HepG2 (cell line): ENCODE measurements around the gene KLF7. TPM values are rescaled to one million over a fixed set of nuclear protein-coding genes. Genes with fewer than 3 reads are reported as not detected.

Experiments
- ATAC-seq: fragments of 200-7000 bp; cut with Tn5 transposase; 3 replicates; pipeline ENCODE4 v1.9.1; 2020; ENCODE audit warnings: mild to moderate bottlenecking, moderate library complexity
- BruUV-seq: library from RNA; stranded (reverse); fragments of 400-500 nt; replicated peaks from 2 replicates; lab custom pipeline; 2021; lab: Mats Ljungman, UMichigan
- CTCF ChIA-PET: fragments of 300-600 bp; formaldehyde crosslinking; extraction: SDS; loops from one replicate; lab custom pipeline; 2021; ENCODE audit warnings: low total read pairs, inconsistent platforms, low intra/inter-chr PET ratio; lab: Yijun Ruan, JAX
- POLR2A ChIA-PET: fragments of 350-600 bp; sonication (Branson Sonifier 250); formaldehyde crosslinking; loops from one replicate; lab custom pipeline; 2020; ENCODE audit warnings: antibody characterized with exemption, inconsistent platforms; lab: Yijun Ruan, JAX
- DNase-seq: peaks from one replicate; pipeline ENCODE4 v3.0.0-alpha.2; 2015; ENCODE audit warnings: low spot score
- FAIRE-seq: peaks from 3 replicates; lab custom pipeline; 2011; peaks lifted over from hg19 to GRCh38; lab: Jason Lieb, UNC
- H2AFZ ChIP-seq: one replicate; pipeline ENCODE4 v1.6.1; 2011; ENCODE audit warnings: low read length, inconsistent platforms
- H3K27ac ChIP-seq: fragments of 300-600 bp; 3 replicates; pipeline ENCODE4 v1.8.0; 2011; ENCODE audit warnings: mixed run types, mild to moderate bottlenecking, mixed read lengths, low read length, inconsistent platforms; ENCODE audit not compliant: insufficient read depth; ENCODE audit errors: extremely low read length
- H3K27me3 ChIP-seq, 2 experiments: fragments of 200-600 bp in 1 of 2; 2 replicates in 1 of 2; 3 replicates in 1 of 2; pipeline versions ENCODE4 v1.6.0 to v1.8.0; 2011; ENCODE audit warnings: low read length in 2 of 2, mild to moderate bottlenecking in 2 of 2, moderate library complexity in 2 of 2, inconsistent platforms in 1 of 2; ENCODE audit not compliant: insufficient read depth in 2 of 2, control insufficient read depth in 1 of 2
- H3K36me3 ChIP-seq, 2 experiments: fragments of 200-600 bp in 1 of 2; replicated peaks in 1 of 2; 2 replicates in 1 of 2; 3 replicates in 1 of 2; pipeline versions ENCODE4 v1.5.1 to v1.8.0; 2011; ENCODE audit warnings: low read length in 2 of 2, inconsistent platforms in 1 of 2; ENCODE audit not compliant: insufficient read depth in 2 of 2, control insufficient read depth in 1 of 2
- H3K4me1 ChIP-seq: 2 replicates; pipeline ENCODE4 v1.5.1; 2012; ENCODE audit warnings: low read length, inconsistent platforms; ENCODE audit not compliant: insufficient read depth
- H3K4me2 ChIP-seq: 2 replicates; pipeline ENCODE4 v1.6.0; 2011; ENCODE audit warnings: low read depth, low read length, inconsistent platforms
- H3K4me3 ChIP-seq, 3 experiments: fragments of 200-600 bp in 1 of 3; sonication (generic), shearing (Covaris generic) in 1 of 3; replicated peaks in 1 of 3; 2 replicates each; pipeline ENCODE4 v1.5.1; 2011 to 2016; ENCODE audit warnings: low read length in 3 of 3, inconsistent platforms in 2 of 3, low read depth in 2 of 3, mild to moderate bottlenecking in 2 of 3, control low read depth in 1 of 3, mixed read lengths in 1 of 3; ENCODE audit not compliant: insufficient read depth in 1 of 3
- H3K79me2 ChIP-seq: one replicate; pipeline ENCODE4 v1.6.1; 2011; ENCODE audit warnings: low read length, inconsistent platforms; ENCODE audit not compliant: insufficient read depth
- H3K9ac ChIP-seq: 2 replicates; pipeline ENCODE4 v1.6.0; 2011; ENCODE audit warnings: mild to moderate bottlenecking, low read depth, low read length, inconsistent platforms; ENCODE audit not compliant: insufficient read depth
- H3K9me3 ChIP-seq: 2 replicates; pipeline ENCODE4 v1.5.1; 2012; ENCODE audit warnings: mild to moderate bottlenecking, low read length
- H4K20me1 ChIP-seq: 2 replicates; pipeline ENCODE4 v1.6.0; 2011; ENCODE audit warnings: inconsistent platforms, mild to moderate bottlenecking, low read length, moderate library complexity; ENCODE audit not compliant: insufficient read depth
- ARHGAP35 ChIP-seq: sonication (generic); formaldehyde crosslinking; IDR thresholded peaks from 2 replicates; pipeline ENCODE4 v1.9.0; 2022; ENCODE audit warnings: mild to moderate bottlenecking, inconsistent platforms, moderate library complexity, missing genetic modification reagents, borderline replicate concordance
- DNMT3B ChIP-seq: conservative IDR thresholded peaks from 2 replicates; pipeline ENCODE4 v1.6.1; 2016; ENCODE audit warnings: missing biosample characterization, control low read depth
- ELF3 ChIP-seq: IDR thresholded peaks from 2 replicates; pipeline ENCODE4 v1.6.1; 2016; ENCODE audit warnings: missing genetic modification reagents, missing compliant biosample characterization
- GABPA ChIP-seq, 2 experiments: IDR thresholded peaks; 2 replicates each; pipeline ENCODE4 v1.6.1; 2011 to 2016; ENCODE audit warnings: low read depth in 2 of 2, low read length in 1 of 2, missing biosample characterization in 1 of 2, missing genetic modification characterization in 1 of 2
- HNF4G ChIP-seq, 2 experiments: sonication (generic) in 1 of 2; formaldehyde crosslinking in 1 of 2; IDR thresholded peaks; 2 replicates each; pipeline versions ENCODE4 v1.4.0 to v1.6.1; 2011 to 2020; ENCODE audit warnings: borderline replicate concordance in 2 of 2, low read depth in 2 of 2, mild to moderate bottlenecking in 2 of 2, low read length in 1 of 2, missing genetic modification reagents in 1 of 2, moderate library complexity in 1 of 2
- HNRNPL ChIP-seq: fragments of 200-400 bp; formaldehyde crosslinking; IDR thresholded peaks from 2 replicates; pipeline ENCODE4 v1.6.1; 2017; ENCODE audit warnings: mild to moderate bottlenecking, low read depth, low read length
- MED1 ChIP-seq: sonication (generic); formaldehyde crosslinking; IDR thresholded peaks from 2 replicates; pipeline ENCODE4 v1.4.0; 2020; ENCODE audit warnings: missing genetic modification reagents
- PBX2 ChIP-seq: IDR thresholded peaks from 2 replicates; pipeline ENCODE4 v1.6.1; 2016; ENCODE audit warnings: control low read depth
- RFX3 ChIP-seq: IDR thresholded peaks from 2 replicates; pipeline ENCODE4 v1.6.1; 2016; ENCODE audit warnings: missing biosample characterization, missing genetic modification reagents
- TEAD3 ChIP-seq: optimal IDR thresholded peaks from 2 replicates; pipeline ENCODE3; 2016; ENCODE audit warnings: borderline replicate concordance
- ZNF124 ChIP-seq: sonication (generic); formaldehyde crosslinking; IDR thresholded peaks from 2 replicates; pipeline ENCODE4 v1.4.0; 2020; ENCODE audit warnings: missing genetic modification reagents
- ZNF207 ChIP-seq: fragments of 450-650 bp; IDR thresholded peaks from 2 replicates; pipeline ENCODE4 v1.6.1; 2016; ENCODE audit warnings: antibody characterized with exemption, borderline replicate concordance
- ZNF337 ChIP-seq: sonication (generic); formaldehyde crosslinking; IDR thresholded peaks from 2 replicates; pipeline ENCODE4 v1.5.1; 2020; ENCODE audit warnings: missing genetic modification reagents, low read depth, mild to moderate bottlenecking, borderline replicate concordance
- ZNF557 ChIP-seq: sonication (generic); formaldehyde crosslinking; IDR thresholded peaks from 2 replicates; pipeline ENCODE4 v1.4.0; 2020; ENCODE audit warnings: missing genetic modification reagents
- ZNF83 ChIP-seq: sonication (generic); formaldehyde crosslinking; IDR thresholded peaks from 2 replicates; pipeline ENCODE4 v1.4.0; 2020; ENCODE audit warnings: missing genetic modification reagents, mild to moderate bottlenecking, borderline replicate concordance
- WGBS: methylation state at CpG from one replicate; pipeline ENCODE4 v1.1.6; 2017; ENCODE audit warnings: low lambda C conversion rate; 5-methylcytosine and 5-hydroxymethylcytosine counted together
- in situ Hi-C: cut with HindIII; loops from 2 replicates; pipeline ENCODE4 v1.10.0; 2017; ENCODE audit warnings: low pct_unique_long_range_greater_than_20kb; ENCODE audit not compliant: extremely low pct_ligation_motif_present
- intact Hi-C: fragments of 100-400 bp; cut with micrococcal nuclease; formaldehyde crosslinking; loops from one replicate; pipeline ENCODE4 v1.10.0; 2022; ENCODE audit not compliant: unreplicated experiment
- polyA plus RNA-seq, 8 experiments: library from polyadenylated mRNA; depleted of rRNA in 3 of 8; stranded (reverse) in 7 of 8; unstranded in 1 of 8; fragments of >200 nt; fragmentation: Illumina TruSeq in 4 of 8; extraction: Trizol in 4 of 8; gene quantifications; 2 replicates each; pipeline versions ENCODE4 v1.2.1 to v1.2.3, GENCODE V29; 2011 to 2016; ENCODE audit warnings: low read depth in 4 of 8, missing spikeins in 1 of 8, mixed read lengths in 1 of 8; ENCODE audit not compliant: insufficient read depth in 1 of 8
- total RNA-seq, 5 experiments: library from RNA; depleted of rRNA; stranded (reverse); fragments of >200 nt; fragmentation: Illumina TruSeq; extraction: Trizol; gene quantifications; 2 replicates each; pipeline ENCODE4 v1.2.3, GENCODE V29; 2016; ENCODE audit warnings: low read depth in 1 of 5
- TF ChIP-seq, protein P1 (sequence below): sonication (generic); formaldehyde crosslinking; IDR thresholded peaks from 2 replicates; pipeline ENCODE4 v1.8.0; 2022; ENCODE audit warnings: missing genetic modification reagents, low read depth, mild to moderate bottlenecking, borderline replicate concordance
- TF ChIP-seq, protein P2 (sequence below): sonication (generic); formaldehyde crosslinking; IDR thresholded peaks from 2 replicates; pipeline ENCODE4 v1.9.0; 2021; ENCODE audit warnings: missing genetic modification reagents, borderline replicate concordance

The KLF7 gene
- total and polyA plus RNA-seq, 2 of the 13 experiments (the other 11 are each of a cell fraction or from before 2014, with no cell fraction given): 2.6 to 5.4 TPM

DNA sequence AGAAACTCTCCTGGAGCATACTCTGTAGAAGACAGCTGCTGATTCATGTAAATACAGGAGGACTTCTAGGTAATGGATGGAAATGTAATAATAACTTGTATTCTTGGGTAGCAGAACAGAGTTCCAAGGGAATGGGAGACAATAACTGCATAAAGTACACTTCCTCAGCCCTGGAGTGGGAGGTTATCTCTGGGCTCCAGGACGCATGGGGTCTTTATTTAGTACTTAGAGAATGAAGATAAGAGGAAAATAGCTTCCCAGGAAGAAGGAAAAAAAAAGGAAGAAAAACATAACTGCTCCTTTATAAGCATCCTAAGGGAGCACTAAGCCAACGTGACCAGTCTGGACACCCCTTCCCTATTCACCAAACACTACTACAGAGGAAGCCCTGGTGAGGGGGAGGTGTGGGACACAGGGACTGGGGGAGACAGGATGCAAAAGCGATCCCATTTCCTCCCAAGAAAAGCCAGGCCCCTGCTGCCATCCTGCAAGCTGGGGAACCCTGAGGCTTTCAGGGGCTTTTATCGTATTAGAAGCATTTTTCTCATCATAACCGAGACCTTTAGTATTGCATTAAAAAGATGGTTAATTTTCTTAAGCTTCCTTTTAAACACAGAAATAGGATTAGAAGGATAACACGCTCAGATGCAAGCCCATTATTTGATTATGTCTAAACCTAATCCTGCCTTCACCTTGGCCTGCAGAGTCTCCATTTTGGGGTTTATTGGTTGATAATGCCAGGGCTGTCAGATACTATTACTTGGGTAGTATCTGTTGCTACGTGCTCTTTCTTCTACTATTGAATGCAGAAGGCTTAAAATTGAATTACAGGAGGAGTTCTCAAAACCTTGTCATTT, 78.5 kb downstream of the KLF7 start (continued):
- TF ChIP-seq, protein P1, sequence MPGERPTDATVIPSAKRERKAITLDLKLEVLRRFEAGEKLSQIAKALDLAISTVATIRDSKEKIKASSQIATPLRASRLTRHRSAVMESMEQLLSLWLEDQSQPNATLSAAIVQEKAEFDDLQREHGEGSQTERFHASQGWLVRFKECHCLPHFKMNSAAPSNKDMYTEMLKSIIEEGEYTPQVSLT (CRISPR knock-in tag): no peak
- TF ChIP-seq TEAD3: no peak
- TF ChIP-seq, protein P2, sequence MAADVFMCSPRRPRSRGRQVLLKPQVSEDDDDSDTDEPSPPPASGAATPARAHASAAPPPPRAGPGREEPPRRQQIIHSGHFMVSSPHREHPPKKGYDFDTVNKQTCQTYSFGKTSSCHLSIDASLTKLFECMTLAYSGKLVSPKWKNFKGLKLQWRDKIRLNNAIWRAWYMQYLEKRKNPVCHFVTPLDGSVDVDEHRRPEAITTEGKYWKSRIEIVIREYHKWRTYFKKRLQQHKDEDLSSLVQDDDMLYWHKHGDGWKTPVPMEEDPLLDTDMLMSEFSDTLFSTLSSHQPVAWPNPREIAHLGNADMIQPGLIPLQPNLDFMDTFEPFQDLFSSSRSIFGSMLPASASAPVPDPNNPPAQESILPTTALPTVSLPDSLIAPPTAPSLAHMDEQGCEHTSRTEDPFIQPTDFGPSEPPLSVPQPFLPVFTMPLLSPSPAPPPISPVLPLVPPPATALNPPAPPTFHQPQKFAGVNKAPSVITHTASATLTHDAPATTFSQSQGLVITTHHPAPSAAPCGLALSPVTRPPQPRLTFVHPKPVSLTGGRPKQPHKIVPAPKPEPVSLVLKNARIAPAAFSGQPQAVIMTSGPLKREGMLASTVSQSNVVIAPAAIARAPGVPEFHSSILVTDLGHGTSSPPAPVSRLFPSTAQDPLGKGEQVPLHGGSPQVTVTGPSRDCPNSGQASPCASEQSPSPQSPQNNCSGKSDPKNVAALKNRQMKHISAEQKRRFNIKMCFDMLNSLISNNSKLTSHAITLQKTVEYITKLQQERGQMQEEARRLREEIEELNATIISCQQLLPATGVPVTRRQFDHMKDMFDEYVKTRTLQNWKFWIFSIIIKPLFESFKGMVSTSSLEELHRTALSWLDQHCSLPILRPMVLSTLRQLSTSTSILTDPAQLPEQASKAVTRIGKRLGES (CRISPR knock-in tag): no peak

DNA sequence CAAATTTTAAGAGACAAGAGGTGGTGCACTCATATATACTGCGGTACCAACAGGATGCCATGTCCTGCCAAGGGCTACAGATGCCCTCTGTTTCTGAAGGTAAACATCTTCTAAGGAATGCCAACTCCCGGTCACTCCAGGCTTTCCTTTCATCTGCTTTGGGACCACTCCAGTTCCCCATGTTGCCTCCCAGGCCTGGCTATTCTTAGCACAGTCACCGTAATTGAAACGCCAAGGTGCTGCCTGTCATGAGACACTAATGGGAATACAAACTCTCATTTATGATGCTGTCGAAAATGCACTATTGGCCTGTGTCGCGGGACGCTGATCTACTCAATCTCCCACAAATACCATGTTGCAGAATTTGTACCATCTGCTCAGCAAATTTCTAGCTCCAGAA, 79.6 kb downstream of the KLF7 start:
- FAIRE-seq: no peak
- TF ChIP-seq ELF3 (CRISPR knock-in tag) (no peak), GABPA (IDR thresholded peaks at IDR 0.05; ENCODE audit: low read depth, low read length) (no peak), GABPA (CRISPR knock-in tag; IDR thresholded peaks at IDR 0.05; ENCODE audit: low read depth) (no peak), ARHGAP35 (CRISPR knock-in tag) (no peak), ZNF124 (CRISPR knock-in tag) (no peak), HNF4G (IDR thresholded peaks at IDR 0.05; ENCODE audit: borderline replicate concordance, low read depth, low read length) (no peak), HNF4G (CRISPR knock-in tag; IDR thresholded peaks at IDR 0.05; ENCODE audit: borderline replicate concordance, low read depth) (no peak), DNMT3B (CRISPR knock-in tag) (no peak), HNRNPL (no peak), PBX2 (no peak), RFX3 (CRISPR knock-in tag) (no peak), MED1 (no peak), ZNF557 (CRISPR knock-in tag) (no peak), ZNF207 (no peak), ZNF83 (no peak), ZNF337 (CRISPR knock-in tag) (no peak)

More for the DNA sequence above, 79.6 kb downstream of the KLF7 start:
- no peak overlapping the region for H3K4me3 ChIP-seq
- in situ Hi-C loops: no loop called here
- H3K4me2 ChIP-seq: no peak overlapping the region
- BruUV-seq: no TSS peak
- no peak overlapping the region for H3K27ac ChIP-seq
- ATAC-seq (no peak), DNase-seq (no peak)
- no peaks in the 10 kb centered on the region for H3K9me3 ChIP-seq
- H3K4me1 ChIP-seq: peaks cover 13% of the 10 kb centered on the region
- ChIA-PET CTCF (no interaction called here), POLR2A (no interaction called here)
- peaks cover 0 to 5% of the 10 kb centered on the region in 2 experiments; a peak in 2 of 5 replicates for H3K36me3 ChIP-seq
- H2AFZ ChIP-seq: no peak overlapping the region
- intact Hi-C loops: no loop called here
- no peaks in the 10 kb centered on the region for H3K79me2 ChIP-seq
- H3K9ac ChIP-seq: no peak overlapping the region
- 96% methylated on average over 8 of the region's 8 CpGs for WGBS
- H4K20me1 ChIP-seq: no peaks in the 10 kb centered on the region
- no peaks in the 10 kb centered on the region for H3K27me3 ChIP-seq
